Dendritic cell treated with granulocyte-macrophage colony-stimulating factor and Interleukin-4, amounts not matched to agents 40 ng/mL and 50 ng/mL, for 4 days (primary cell): ENCODE results near the gene GCN1.
"Not testable (repeated sequence)": the region's sequence is repeated elsewhere in the genome, so short reads cannot be mapped to it uniquely, and the experiment has no call there.

Experiments
- H3K27ac Mint-ChIP-seq: one replicate; pipeline ENCODE4 v1.8.0; 2022; ENCODE audit warnings: mild to moderate bottlenecking, mixed read lengths
- H3K27me3 Mint-ChIP-seq: one replicate; pipeline ENCODE4 v1.8.0; 2022; ENCODE audit warnings: mild to moderate bottlenecking, mixed read lengths
- H3K36me3 Mint-ChIP-seq: one replicate; pipeline ENCODE4 v1.8.0; 2022; ENCODE audit warnings: low read depth, mixed read lengths
- H3K4me1 Mint-ChIP-seq: one replicate; pipeline ENCODE4 v1.8.0; 2022; ENCODE audit warnings: low read depth, mixed read lengths
- H3K4me3 Mint-ChIP-seq: one replicate; pipeline ENCODE4 v1.8.0; 2022; ENCODE audit warnings: mild to moderate bottlenecking, moderate library complexity, mixed read lengths
- H3K9me3 Mint-ChIP-seq: one replicate; pipeline ENCODE4 v1.8.0; 2022; ENCODE audit warnings: mixed read lengths
- intact Hi-C: fragments of 100-400 bp; cut with micrococcal nuclease; formaldehyde crosslinking; loops from one replicate; pipeline ENCODE4 v1.15.0; 2022

GCN1 gene

DNA sequence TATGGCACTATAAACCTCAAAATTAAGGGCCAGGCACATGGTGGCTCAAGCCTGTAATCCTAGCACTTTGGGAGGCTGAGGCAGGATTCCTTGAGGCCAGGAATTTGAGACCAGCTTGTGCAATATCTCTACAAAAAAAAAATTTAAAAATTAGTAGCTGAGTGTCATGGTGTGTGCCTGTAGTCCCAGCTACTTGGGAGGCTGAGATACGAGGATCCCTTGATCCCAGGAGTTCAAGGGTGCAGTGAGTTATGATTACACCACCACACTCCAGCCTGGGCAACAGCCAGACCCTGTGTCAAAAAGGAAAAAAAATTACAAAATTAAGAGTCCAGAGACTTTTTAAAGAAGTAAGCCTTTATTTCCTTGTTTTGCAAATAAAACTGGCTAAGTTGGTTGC, 1.8 kb upstream of the GCN1 start:
- intact Hi-C loops: no loop called here
- Mint-ChIP-seq H3K9me3 (no peaks in the 10 kb centered on the region), H3K4me1 (peaks cover 62% of the 10 kb centered on the region), H3K27me3 (no peaks in the 10 kb centered on the region), H3K36me3 (peaks cover 64% of the 10 kb centered on the region), H3K27ac (no peak overlapping the region), H3K4me3 (no peak overlapping the region)

DNA sequence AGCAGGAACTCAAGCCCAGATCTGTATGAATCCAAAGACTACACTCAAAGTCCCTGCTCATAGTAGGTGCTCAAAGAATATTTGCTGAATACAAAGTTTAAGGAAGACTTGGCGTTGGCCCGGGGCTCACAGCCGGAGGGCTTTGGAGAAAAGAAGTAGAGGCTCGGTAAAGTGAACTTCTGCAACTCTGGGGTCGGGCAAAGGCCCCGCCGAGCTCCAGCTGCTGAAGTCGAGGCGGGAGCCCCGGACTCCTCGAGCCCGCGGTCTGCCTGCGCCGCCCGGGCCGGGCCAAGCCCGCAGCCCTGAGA, 335 bp downstream of the GCN1 start:
- Mint-ChIP-seq H3K27ac (peak overlapping the region; percentile 89), H3K4me1 (peaks cover 54% of the 10 kb centered on the region), H3K9me3 (no peaks in the 10 kb centered on the region), H3K36me3 (peaks cover 60% of the 10 kb centered on the region), H3K27me3 (no peaks in the 10 kb centered on the region), H3K4me3 (peak overlapping the region; percentile 76)
- intact Hi-C loops: no loop called here

DNA sequence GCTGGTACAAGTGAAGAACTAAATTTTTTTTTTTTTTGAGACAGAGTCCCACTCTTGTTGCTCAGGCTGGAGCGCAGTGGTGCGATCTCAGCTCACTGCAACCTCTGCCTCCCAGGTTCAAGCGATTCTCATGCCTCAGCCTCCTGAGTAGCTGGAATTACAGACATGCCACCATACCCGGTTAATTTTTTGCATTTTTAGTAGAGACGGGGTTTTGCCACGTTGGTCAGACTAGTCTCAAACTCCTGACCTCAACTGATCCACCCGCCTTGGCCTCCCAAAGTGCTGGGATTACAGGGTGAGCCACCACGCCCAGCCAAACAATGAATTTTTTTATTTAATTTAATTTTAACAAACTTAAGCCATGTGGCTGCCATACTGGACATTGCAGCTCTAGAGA, 1.2 kb downstream of the GCN1 start:
- H3K27ac Mint-ChIP-seq, H3K9me3 Mint-ChIP-seq, H3K27me3 Mint-ChIP-seq, H3K4me3 Mint-ChIP-seq, intact Hi-C loops: not testable (repeated sequence)
- Mint-ChIP-seq H3K4me1 (peaks cover 45% of the 10 kb centered on the region), H3K36me3 (peaks cover 60% of the 10 kb centered on the region)

- peaks cover 40% of the 10 kb centered on the region for H3K4me1 Mint-ChIP-seq
- H3K36me3 Mint-ChIP-seq: peaks cover 60% of the 10 kb centered on the region
- intact Hi-C loops: no loop called here
- no peaks in the 10 kb centered on the region for H3K9me3 Mint-ChIP-seq
- no peak overlapping the region for H3K27ac Mint-ChIP-seq
- H3K4me3 Mint-ChIP-seq: no peak overlapping the region
- H3K27me3 Mint-ChIP-seq: no peaks in the 10 kb centered on the region
These were observed 3.5 kb downstream of the GCN1 start for GRCh38 chr12:120190985-120191480.

DNA sequence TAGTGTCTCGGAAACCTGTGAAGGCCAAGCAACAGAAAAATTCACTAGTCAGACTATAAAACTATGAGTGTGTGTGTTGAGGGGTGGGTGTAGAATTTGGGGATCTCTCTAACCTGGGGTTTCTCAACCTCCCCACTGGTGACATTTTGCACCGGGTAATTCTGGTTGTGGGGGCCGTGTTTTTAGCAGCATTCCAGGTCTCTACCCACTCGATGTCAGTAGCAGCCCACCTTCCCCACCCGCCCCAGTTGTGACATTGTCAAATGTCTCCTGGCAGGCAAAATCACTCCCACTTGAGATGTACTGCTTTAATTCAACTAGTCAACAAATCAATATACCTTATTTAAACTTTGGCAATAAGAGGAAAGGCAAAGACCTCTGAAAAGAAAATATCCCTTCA, 4.1 kb downstream of the GCN1 start:
- no peak overlapping the region for H3K27ac Mint-ChIP-seq
- peaks cover 36% of the 10 kb centered on the region for H3K4me1 Mint-ChIP-seq
- H3K27me3 Mint-ChIP-seq: no peaks in the 10 kb centered on the region
- intact Hi-C loops: no loop called here
- no peaks in the 10 kb centered on the region for H3K9me3 Mint-ChIP-seq
- H3K36me3 Mint-ChIP-seq: peaks cover 65% of the 10 kb centered on the region
- no peak overlapping the region for H3K4me3 Mint-ChIP-seq

DNA sequence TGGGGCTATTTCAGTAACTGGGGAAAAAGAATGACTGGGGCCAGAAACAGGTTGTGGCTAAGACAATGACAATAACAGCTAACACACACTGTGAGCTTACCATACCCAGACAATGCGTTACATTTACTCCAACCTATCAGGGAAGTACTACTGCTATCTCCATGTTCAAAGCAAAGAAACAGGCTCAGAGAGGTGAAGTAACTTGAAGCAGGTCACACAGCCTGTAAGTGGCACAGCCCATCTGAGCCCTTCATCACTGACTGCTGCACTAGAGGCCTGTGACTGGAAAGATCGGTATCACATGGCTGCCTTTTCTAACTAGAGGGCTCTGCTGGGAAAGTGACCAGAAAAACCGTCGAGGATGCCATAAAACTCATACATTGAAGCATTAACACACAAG, 7.9 kb downstream of the GCN1 start:
- H3K36me3 Mint-ChIP-seq: peaks cover 93% of the 10 kb centered on the region
- H3K4me1 Mint-ChIP-seq: peaks cover 14% of the 10 kb centered on the region
- no peak overlapping the region for H3K4me3 Mint-ChIP-seq
- no peaks in the 10 kb centered on the region for H3K27me3 Mint-ChIP-seq
- intact Hi-C loops: no loop called here
- no peaks in the 10 kb centered on the region for H3K9me3 Mint-ChIP-seq
- H3K27ac Mint-ChIP-seq: peak overlapping the region; percentile 41

DNA sequence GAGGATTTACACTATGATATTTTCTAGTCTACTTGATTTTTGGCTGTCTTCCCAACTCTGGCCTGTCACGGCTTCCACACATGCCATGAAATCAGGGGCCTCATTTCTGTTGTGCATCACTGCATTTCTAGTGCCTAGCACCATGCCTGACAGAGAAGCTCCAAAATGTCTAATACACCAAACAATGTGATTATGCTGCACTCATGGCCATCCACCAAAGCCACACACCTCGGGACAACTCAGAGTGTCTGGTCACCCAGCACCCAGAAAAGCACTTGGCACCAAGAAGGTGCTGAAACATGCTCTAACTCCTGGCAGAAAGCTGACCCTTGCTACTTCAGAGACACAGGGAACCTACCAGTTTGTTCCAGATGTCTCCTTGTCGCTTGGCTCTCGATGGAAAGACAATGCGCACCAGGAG, 11.3 kb downstream of the GCN1 start:
- no peak overlapping the region for H3K4me3 Mint-ChIP-seq
- intact Hi-C loops: no loop called here
- no peak overlapping the region for H3K27ac Mint-ChIP-seq

DNA sequence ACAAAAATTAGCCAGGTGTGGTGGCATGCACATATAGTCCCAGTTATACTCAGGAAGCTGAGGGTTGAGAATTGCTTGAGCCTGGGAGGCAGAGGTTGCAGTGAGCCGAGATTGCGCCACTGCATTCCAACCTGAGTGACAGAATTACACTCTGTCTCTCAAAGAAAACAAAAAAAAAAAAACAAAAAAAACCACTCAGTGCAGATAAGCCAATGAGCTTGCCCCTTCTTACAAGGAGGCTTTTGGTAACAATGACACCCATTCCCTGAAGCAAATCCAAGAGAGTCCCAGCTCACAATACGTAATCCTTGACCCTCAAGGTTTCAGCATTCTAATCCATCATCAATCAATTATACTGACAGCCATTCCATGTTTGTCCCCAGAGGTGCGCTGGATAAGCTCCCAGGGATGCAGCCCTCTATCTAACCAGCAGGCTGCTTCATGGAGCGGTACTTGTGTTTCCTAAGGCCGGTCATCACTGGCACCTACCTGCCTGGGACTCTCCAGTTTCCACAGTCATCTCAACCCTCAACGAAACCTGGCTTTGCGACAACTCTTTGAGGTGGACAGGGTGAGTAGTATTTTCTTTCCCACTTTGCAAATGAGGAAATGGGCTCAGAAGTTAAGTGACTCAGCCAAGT, 12.4 kb downstream of the GCN1 start:
- Mint-ChIP-seq H3K27me3 (no peaks in the 10 kb centered on the region), H3K27ac (no peak overlapping the region), H3K4me3 (no peak overlapping the region)

More for the DNA sequence above, 11.3 kb downstream of the GCN1 start:
- no peaks in the 10 kb centered on the region for H3K27me3 Mint-ChIP-seq
- peaks cover 22% of the 10 kb centered on the region for H3K4me1 Mint-ChIP-seq
- no peaks in the 10 kb centered on the region for H3K9me3 Mint-ChIP-seq
- H3K36me3 Mint-ChIP-seq: peaks cover 99% of the 10 kb centered on the region

DNA sequence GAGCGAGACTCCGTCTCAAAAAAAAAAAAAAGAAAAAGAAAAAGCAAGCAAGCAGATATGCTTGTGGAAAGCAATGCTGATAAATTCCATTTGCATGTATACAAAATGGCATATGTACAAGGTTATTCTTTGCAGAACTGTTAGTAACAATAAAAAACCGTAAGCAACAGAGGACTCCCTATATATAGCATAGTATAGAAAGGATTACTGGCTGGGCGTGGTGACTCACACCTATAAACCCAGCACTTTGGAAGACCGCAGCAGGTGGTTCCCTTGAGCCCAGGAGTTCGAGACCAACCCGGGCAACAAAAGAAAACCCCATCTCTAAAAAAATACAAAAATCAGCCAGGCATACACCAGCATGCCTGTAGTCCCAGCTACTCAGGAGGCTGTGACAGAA, 13.5 kb downstream of the GCN1 start:
- H3K4me3 Mint-ChIP-seq: no peak overlapping the region
- H3K4me1 Mint-ChIP-seq: peaks cover 16% of the 10 kb centered on the region
- H3K36me3 Mint-ChIP-seq: peaks cover 99% of the 10 kb centered on the region
- no peak overlapping the region for H3K27ac Mint-ChIP-seq
- intact Hi-C loops: no loop called here
- no peaks in the 10 kb centered on the region for H3K27me3 Mint-ChIP-seq
- H3K9me3 Mint-ChIP-seq: no peaks in the 10 kb centered on the region

More for the DNA sequence above, 12.4 kb downstream of the GCN1 start:
- H3K9me3 Mint-ChIP-seq: no peaks in the 10 kb centered on the region
- intact Hi-C loops: no loop called here
- H3K4me1 Mint-ChIP-seq: peaks cover 21% of the 10 kb centered on the region
- H3K36me3 Mint-ChIP-seq: peaks cover 99% of the 10 kb centered on the region

DNA sequence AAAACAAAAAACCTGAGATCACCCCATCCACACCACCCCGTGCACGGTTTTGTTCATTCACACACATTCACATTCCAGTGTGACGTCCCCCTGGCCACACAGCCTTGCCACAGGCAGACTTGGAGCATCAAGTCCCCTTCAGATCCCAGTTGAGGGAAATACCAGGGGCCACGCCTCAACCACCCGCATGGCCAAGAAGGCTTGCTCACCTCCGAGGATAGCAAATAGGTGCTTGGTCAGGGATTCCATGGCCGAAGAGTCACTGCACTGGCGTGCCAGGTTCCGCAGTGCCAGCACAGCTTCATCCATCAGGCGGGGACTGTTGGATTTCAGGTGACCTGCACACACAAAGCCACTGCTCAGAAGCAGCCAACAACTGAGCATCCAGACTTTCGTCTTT, 19.0 kb downstream of the GCN1 start:
- H3K36me3 Mint-ChIP-seq: peaks cover 97% of the 10 kb centered on the region
- no peak overlapping the region for H3K27ac Mint-ChIP-seq
- H3K27me3 Mint-ChIP-seq: no peaks in the 10 kb centered on the region
- no peaks in the 10 kb centered on the region for H3K9me3 Mint-ChIP-seq
- H3K4me1 Mint-ChIP-seq: peaks cover 16% of the 10 kb centered on the region
- intact Hi-C loops: no loop called here
- no peak overlapping the region for H3K4me3 Mint-ChIP-seq

- Mint-ChIP-seq H3K9me3 (no peaks in the 10 kb centered on the region), H3K36me3 (peaks cover 97% of the 10 kb centered on the region), H3K4me3 (no peak overlapping the region), H3K27ac (no peak overlapping the region), H3K4me1 (peaks cover 16% of the 10 kb centered on the region), H3K27me3 (no peaks in the 10 kb centered on the region)
- intact Hi-C loops: no loop called here
These were observed 19.5 kb downstream of the GCN1 start for GRCh38 chr12:120175062-120175461.

GRCh38 chr12:120172053-120172452, 22.5 kb downstream of the GCN1 start:
- no peak overlapping the region for H3K27ac Mint-ChIP-seq

DNA sequence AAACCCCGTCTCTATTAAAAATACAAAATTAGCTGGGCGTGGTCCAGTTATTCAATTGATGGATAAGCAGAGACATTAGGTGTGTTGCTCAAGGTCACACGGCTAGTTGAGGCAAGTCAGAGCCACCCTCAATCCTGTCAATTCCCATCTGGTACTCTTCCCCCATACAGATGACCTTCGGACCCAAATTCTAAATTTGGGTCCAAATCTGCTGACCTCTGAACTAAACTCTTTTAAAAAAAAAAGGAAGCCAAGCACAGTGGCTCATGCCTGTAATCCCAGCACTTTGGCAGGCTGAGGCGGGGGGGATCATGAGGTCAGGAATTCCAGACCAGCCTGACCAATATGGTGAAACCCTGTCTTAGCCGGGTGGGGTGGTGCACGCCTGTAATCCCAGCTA, 23.9 kb downstream of the GCN1 start:
- peaks cover 92% of the 10 kb centered on the region for H3K36me3 Mint-ChIP-seq
- H3K9me3 Mint-ChIP-seq: no peaks in the 10 kb centered on the region
- H3K27me3 Mint-ChIP-seq: no peaks in the 10 kb centered on the region
- no peak overlapping the region for H3K27ac Mint-ChIP-seq
- no peak overlapping the region for H3K4me3 Mint-ChIP-seq
- no peaks in the 10 kb centered on the region for H3K4me1 Mint-ChIP-seq
- intact Hi-C loops: no loop called here

More at GRCh38 chr12:120172053-120172452, 22.5 kb downstream of the GCN1 start:
- H3K36me3 Mint-ChIP-seq: peaks cover 93% of the 10 kb centered on the region
- H3K4me3 Mint-ChIP-seq: no peak overlapping the region
- intact Hi-C loops: no loop called here
- H3K9me3 Mint-ChIP-seq: no peaks in the 10 kb centered on the region
- no peaks in the 10 kb centered on the region for H3K27me3 Mint-ChIP-seq
- H3K4me1 Mint-ChIP-seq: no peaks in the 10 kb centered on the region

GRCh38 chr12:120169946-120170345, 24.6 kb downstream of the GCN1 start:
- Mint-ChIP-seq H3K36me3 (peaks cover 90% of the 10 kb centered on the region), H3K27ac (no peak overlapping the region), H3K9me3 (no peaks in the 10 kb centered on the region), H3K27me3 (no peaks in the 10 kb centered on the region), H3K4me1 (no peaks in the 10 kb centered on the region), H3K4me3 (no peak overlapping the region)
- intact Hi-C loops: no loop called here

DNA sequence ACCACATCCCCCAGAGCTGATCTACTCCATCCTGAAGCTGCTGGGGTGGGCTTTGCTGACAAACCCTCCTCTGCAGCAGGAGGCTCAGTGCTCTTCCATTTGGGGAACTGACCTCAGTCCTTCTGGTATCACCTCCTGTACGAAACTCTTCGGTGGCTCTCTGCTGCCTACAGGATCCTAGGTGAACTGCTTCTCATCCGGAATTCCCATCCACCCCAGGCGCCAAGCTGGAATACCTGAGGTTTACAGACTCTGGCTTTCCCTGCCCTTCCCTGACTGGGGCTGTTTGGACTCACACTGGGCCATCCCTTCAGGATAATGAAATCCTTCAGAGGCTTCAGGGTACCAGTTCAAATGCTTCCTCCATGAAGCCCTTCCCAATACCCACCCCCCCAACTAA, 26.2 kb downstream of the GCN1 start:
- Mint-ChIP-seq H3K9me3 (no peaks in the 10 kb centered on the region), H3K36me3 (peaks cover 88% of the 10 kb centered on the region), H3K27ac (no peak overlapping the region), H3K27me3 (no peaks in the 10 kb centered on the region), H3K4me1 (no peaks in the 10 kb centered on the region), H3K4me3 (no peak overlapping the region)
- intact Hi-C loops: no loop called here
